Endodermal cell (in vitro differentiated cells): ENCODE measurements around the gene MT1H. TPM values are rescaled to one million over a fixed set of nuclear protein-coding genes. Genes with fewer than 3 reads are reported as not detected.
A peak's percentile ranks its signal among the peaks of the same experiment; 100 is the strongest.

Experiments used
- DNase-seq: peaks from one replicate; pipeline ENCODE4 v3.0.0-alpha.2; 2017
- H3K27ac ChIP-seq: 2 replicates; pipeline ENCODE4 v1.5.1; 2013; ENCODE audit warnings: mild to moderate bottlenecking, low read depth, low read length, moderate library complexity
- H3K27me3 ChIP-seq: 2 replicates; pipeline ENCODE4 v1.6.1; 2013; ENCODE audit warnings: mild to moderate bottlenecking, low read length, moderate library complexity; ENCODE audit not compliant: insufficient read depth, control insufficient read depth, poor library complexity, severe bottlenecking
- H3K36me3 ChIP-seq: 2 replicates; pipeline ENCODE4 v1.7.0; 2013; ENCODE audit warnings: mild to moderate bottlenecking, low read length, moderate library complexity; ENCODE audit not compliant: control insufficient read depth, insufficient read depth
- H3K4me1 ChIP-seq: one replicate; pipeline ENCODE4 v1.7.0; 2013; ENCODE audit warnings: low read length; ENCODE audit not compliant: control insufficient read depth, insufficient read depth
- H3K4me3 ChIP-seq: 2 replicates; pipeline ENCODE4 v1.5.1; 2013; ENCODE audit warnings: mild to moderate bottlenecking, low read length, moderate library complexity
- H3K9ac ChIP-seq: 2 replicates; pipeline ENCODE4 v1.6.1; 2013; ENCODE audit warnings: mild to moderate bottlenecking, low read length, moderate library complexity; ENCODE audit not compliant: poor library complexity, severe bottlenecking; ENCODE audit errors: extremely low read depth
- H3K9me3 ChIP-seq: 2 replicates; pipeline ENCODE4 v1.6.1; 2013; ENCODE audit warnings: mild to moderate bottlenecking, low read length, moderate library complexity; ENCODE audit not compliant: control insufficient read depth
- H3K27ac Mint-ChIP-seq: 2 replicates; pipeline ENCODE4 v1.8.0; 2020; ENCODE audit warnings: mixed read lengths
- H3K27me3 Mint-ChIP-seq: 2 replicates; pipeline ENCODE4 v1.8.0; 2021; ENCODE audit warnings: mild to moderate bottlenecking, mixed read lengths; ENCODE audit not compliant: insufficient read depth
- H3K36me3 Mint-ChIP-seq: 2 replicates; pipeline ENCODE4 v1.8.0; 2020; ENCODE audit warnings: low read depth, mixed read lengths
- H3K4me1 Mint-ChIP-seq: 2 replicates; pipeline ENCODE4 v1.8.0; 2020; ENCODE audit warnings: mixed read lengths
- H3K4me3 Mint-ChIP-seq: 2 replicates; pipeline ENCODE4 v1.8.0; 2020; ENCODE audit warnings: mild to moderate bottlenecking, moderate library complexity, mixed read lengths
- H3K9me3 Mint-ChIP-seq: 2 replicates; pipeline ENCODE4 v1.8.0; 2020; ENCODE audit warnings: mild to moderate bottlenecking, mixed read lengths
- CTCF ChIP-seq: fragments of 200-600 bp; sonication (generic); conservative IDR thresholded peaks from 2 replicates; pipeline ENCODE4 v1.5.0; 2021; ENCODE audit warnings: antibody characterized with exemption, mild to moderate bottlenecking
- WGBS, 2 experiments: methylation state at CpG; one replicate each; pipeline versions ENCODE4 v1.1.5 to v1.1.7; 2013; ENCODE audit warnings: missing lambda C conversion rate in 2 of 2, mixed read lengths in 1 of 2; ENCODE audit not compliant: insufficient coverage in 1 of 2, insufficient read length in 1 of 2; 5-methylcytosine and 5-hydroxymethylcytosine counted together
- total RNA-seq, 2 donors: library from RNA; stranded (reverse); fragmentation: NEBNext Ultra II Directional in 1 of 2; extraction: Animal tissue kit (Norgen Biotek cat#: 25700) in 1 of 2; gene quantifications; 2 replicates in 1 of 2; 3 replicates in 1 of 2; pipeline ENCODE4 v1.2.1, GENCODE V29; 2021

The MT1H gene
- total RNA-seq, 2 donors from 2014 or later: 1.6 TPM; not detected in 1

GRCh38 chr16:56634715-56635440, 34.7 kb upstream of the MT1H start:
- Histone ChIP-seq H3K9me3 (no peaks in the 10 kb centered on the region), H3K4me1 (no peaks in the 10 kb centered on the region), H3K4me3 (peak overlapping the region; percentile 35), H3K36me3 (no peaks in the 10 kb centered on the region), H3K9ac (no peak overlapping the region), H3K27ac (no peak overlapping the region), H3K27me3 (peaks cover 100% of the 10 kb centered on the region)
- Mint-ChIP-seq H3K27me3 (peaks cover 100% of the 10 kb centered on the region), H3K9me3 (no peaks in the 10 kb centered on the region), H3K4me1 (peaks cover 18% of the 10 kb centered on the region), H3K27ac (no peak overlapping the region), H3K4me3 (peak overlapping the region; percentile 43), H3K36me3 (no peaks in the 10 kb centered on the region)
- DNase-seq: peak; percentile 73
- no peak for TF ChIP-seq CTCF
- WGBS, 2 experiments: 3 to 5% methylated on average over 30 to 47 of the region's 47 CpGs

- TF ChIP-seq CTCF: no peak
- H3K4me3 Mint-ChIP-seq: peak overlapping the region; percentile 43
- H3K36me3 Mint-ChIP-seq: no peaks in the 10 kb centered on the region
- DNase-seq: peak; percentile 64
- no peak overlapping the region for H3K27ac Mint-ChIP-seq
- peaks cover 100% of the 10 kb centered on the region for H3K27me3 Mint-ChIP-seq
- peaks cover 18% of the 10 kb centered on the region for H3K4me1 Mint-ChIP-seq
- Histone ChIP-seq H3K9me3 (no peaks in the 10 kb centered on the region), H3K4me1 (no peaks in the 10 kb centered on the region), H3K9ac (no peak overlapping the region), H3K27ac (no peak overlapping the region), H3K36me3 (no peaks in the 10 kb centered on the region), H3K4me3 (peak overlapping the region; percentile 35), H3K27me3 (peaks cover 100% of the 10 kb centered on the region)
- no peaks in the 10 kb centered on the region for H3K9me3 Mint-ChIP-seq
- 0 to 4% methylated on average over 7 to 40 of the region's 40 CpGs for WGBS, 2 experiments
Observed at GRCh38 chr16:56635441-56635967, 34.1 kb upstream of the MT1H start.

GRCh38 chr16:56636616-56637413, 32.8 kb upstream of the MT1H start:
- H3K4me1 Mint-ChIP-seq: peaks cover 17% of the 10 kb centered on the region
- DNase-seq: no peak
- WGBS, 2 experiments: 19 to 37% methylated on average over 3 to 9 of the region's 9 CpGs
- no peak overlapping the region for H3K4me3 Mint-ChIP-seq
- H3K27ac Mint-ChIP-seq: no peak overlapping the region
- peaks cover 100% of the 10 kb centered on the region for H3K27me3 ChIP-seq
- no peaks in the 10 kb centered on the region for H3K9me3 Mint-ChIP-seq
- no peaks in the 10 kb centered on the region for H3K36me3 ChIP-seq
- H3K9ac ChIP-seq: no peak overlapping the region
- H3K4me3 ChIP-seq: no peak overlapping the region
- H3K4me1 ChIP-seq: no peaks in the 10 kb centered on the region
- TF ChIP-seq CTCF: no peak
- no peaks in the 10 kb centered on the region for H3K36me3 Mint-ChIP-seq
- H3K27me3 Mint-ChIP-seq: peaks cover 100% of the 10 kb centered on the region
- H3K9me3 ChIP-seq: no peaks in the 10 kb centered on the region
- no peak overlapping the region for H3K27ac ChIP-seq
